Measurements from ENCODE around the gene MRPS31.

- TF ChIP-seq, protein P1, sequence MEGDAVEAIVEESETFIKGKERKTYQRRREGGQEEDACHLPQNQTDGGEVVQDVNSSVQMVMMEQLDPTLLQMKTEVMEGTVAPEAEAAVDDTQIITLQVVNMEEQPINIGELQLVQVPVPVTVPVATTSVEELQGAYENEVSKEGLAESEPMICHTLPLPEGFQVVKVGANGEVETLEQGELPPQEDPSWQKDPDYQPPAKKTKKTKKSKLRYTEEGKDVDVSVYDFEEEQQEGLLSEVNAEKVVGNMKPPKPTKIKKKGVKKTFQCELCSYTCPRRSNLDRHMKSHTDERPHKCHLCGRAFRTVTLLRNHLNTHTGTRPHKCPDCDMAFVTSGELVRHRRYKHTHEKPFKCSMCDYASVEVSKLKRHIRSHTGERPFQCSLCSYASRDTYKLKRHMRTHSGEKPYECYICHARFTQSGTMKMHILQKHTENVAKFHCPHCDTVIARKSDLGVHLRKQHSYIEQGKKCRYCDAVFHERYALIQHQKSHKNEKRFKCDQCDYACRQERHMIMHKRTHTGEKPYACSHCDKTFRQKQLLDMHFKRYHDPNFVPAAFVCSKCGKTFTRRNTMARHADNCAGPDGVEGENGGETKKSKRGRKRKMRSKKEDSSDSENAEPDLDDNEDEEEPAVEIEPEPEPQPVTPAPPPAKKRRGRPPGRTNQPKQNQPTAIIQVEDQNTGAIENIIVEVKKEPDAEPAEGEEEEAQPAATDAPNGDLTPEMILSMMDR (conservative IDR thresholded peaks at IDR 0.05; ENCODE audit: low read length): no peak
- TF ChIP-seq EZH2phosphoT487 (IDR thresholded peaks at IDR 0.05; ENCODE audit: borderline replicate concordance, low read depth, low read length): no peak
Measured at GRCh38 chr13:40680659-40681323, 90.2 kb downstream of the MRPS31 start.

Data from OCI-LY7 (cell line).